HepG2 (cell line): ENCODE results near the gene FOSB. TPM values are rescaled to one million over a fixed set of nuclear protein-coding genes. Genes with fewer than 3 reads are reported as not detected.

Source experiments
- ATAC-seq: fragments of 200-7000 bp; cut with Tn5 transposase; 3 replicates; pipeline ENCODE4 v1.9.1; 2020; ENCODE audit warnings: mild to moderate bottlenecking, moderate library complexity
- BruUV-seq: library from RNA; stranded (reverse); fragments of 400-500 nt; replicated peaks from 2 replicates; lab custom pipeline; 2021; lab: Mats Ljungman, UMichigan
- CTCF ChIA-PET: fragments of 300-600 bp; formaldehyde crosslinking; extraction: SDS; loops from one replicate; lab custom pipeline; 2021; ENCODE audit warnings: low total read pairs, inconsistent platforms, low intra/inter-chr PET ratio; lab: Yijun Ruan, JAX
- POLR2A ChIA-PET: fragments of 350-600 bp; sonication (Branson Sonifier 250); formaldehyde crosslinking; loops from one replicate; lab custom pipeline; 2020; ENCODE audit warnings: antibody characterized with exemption, inconsistent platforms; lab: Yijun Ruan, JAX
- DNase-seq: peaks from one replicate; pipeline ENCODE4 v3.0.0-alpha.2; 2015; ENCODE audit warnings: low spot score
- FAIRE-seq: peaks from 3 replicates; lab custom pipeline; 2011; peaks lifted over from hg19 to GRCh38; lab: Jason Lieb, UNC
- H2AFZ ChIP-seq: one replicate; pipeline ENCODE4 v1.6.1; 2011; ENCODE audit warnings: low read length, inconsistent platforms
- H3K27ac ChIP-seq: fragments of 300-600 bp; 3 replicates; pipeline ENCODE4 v1.8.0; 2011; ENCODE audit warnings: mixed run types, mild to moderate bottlenecking, mixed read lengths, low read length, inconsistent platforms; ENCODE audit not compliant: insufficient read depth; ENCODE audit errors: extremely low read length
- H3K27me3 ChIP-seq, 2 experiments: fragments of 200-600 bp in 1 of 2; 2 replicates in 1 of 2; 3 replicates in 1 of 2; pipeline versions ENCODE4 v1.6.0 to v1.8.0; 2011; ENCODE audit warnings: low read length in 2 of 2, mild to moderate bottlenecking in 2 of 2, moderate library complexity in 2 of 2, inconsistent platforms in 1 of 2; ENCODE audit not compliant: insufficient read depth in 2 of 2, control insufficient read depth in 1 of 2
- H3K36me3 ChIP-seq, 2 experiments: fragments of 200-600 bp in 1 of 2; replicated peaks in 1 of 2; 2 replicates in 1 of 2; 3 replicates in 1 of 2; pipeline versions ENCODE4 v1.5.1 to v1.8.0; 2011; ENCODE audit warnings: low read length in 2 of 2, inconsistent platforms in 1 of 2; ENCODE audit not compliant: insufficient read depth in 2 of 2, control insufficient read depth in 1 of 2
- H3K4me1 ChIP-seq: 2 replicates; pipeline ENCODE4 v1.5.1; 2012; ENCODE audit warnings: low read length, inconsistent platforms; ENCODE audit not compliant: insufficient read depth
- H3K4me2 ChIP-seq: 2 replicates; pipeline ENCODE4 v1.6.0; 2011; ENCODE audit warnings: low read depth, low read length, inconsistent platforms
- H3K4me3 ChIP-seq, 3 experiments: fragments of 200-600 bp in 1 of 3; sonication (generic), shearing (Covaris generic) in 1 of 3; replicated peaks in 1 of 3; 2 replicates each; pipeline ENCODE4 v1.5.1; 2011 to 2016; ENCODE audit warnings: low read length in 3 of 3, inconsistent platforms in 2 of 3, low read depth in 2 of 3, mild to moderate bottlenecking in 2 of 3, control low read depth in 1 of 3, mixed read lengths in 1 of 3; ENCODE audit not compliant: insufficient read depth in 1 of 3
- H3K79me2 ChIP-seq: one replicate; pipeline ENCODE4 v1.6.1; 2011; ENCODE audit warnings: low read length, inconsistent platforms; ENCODE audit not compliant: insufficient read depth
- H3K9ac ChIP-seq: 2 replicates; pipeline ENCODE4 v1.6.0; 2011; ENCODE audit warnings: mild to moderate bottlenecking, low read depth, low read length, inconsistent platforms; ENCODE audit not compliant: insufficient read depth
- H3K9me3 ChIP-seq: 2 replicates; pipeline ENCODE4 v1.5.1; 2012; ENCODE audit warnings: mild to moderate bottlenecking, low read length
- H4K20me1 ChIP-seq: 2 replicates; pipeline ENCODE4 v1.6.0; 2011; ENCODE audit warnings: inconsistent platforms, mild to moderate bottlenecking, low read length, moderate library complexity; ENCODE audit not compliant: insufficient read depth
- DNMT3B ChIP-seq: conservative IDR thresholded peaks from 2 replicates; pipeline ENCODE4 v1.6.1; 2016; ENCODE audit warnings: missing biosample characterization, control low read depth
- HMG20B ChIP-seq: conservative IDR thresholded peaks from 2 replicates; pipeline ENCODE4 v1.6.1; 2016; ENCODE audit warnings: missing genetic modification reagents, missing compliant biosample characterization
- JARID2 ChIP-seq: sonication (generic); formaldehyde crosslinking; IDR thresholded peaks from 2 replicates; pipeline ENCODE4 v1.8.1; 2023; ENCODE audit warnings: missing genetic modification reagents, inconsistent platforms; ENCODE audit not compliant: insufficient replicate concordance
- KDM1A ChIP-seq: IDR thresholded peaks from 2 replicates; pipeline ENCODE4 v1.6.1; 2016; ENCODE audit warnings: missing compliant biosample characterization
- KLF16 ChIP-seq, 2 experiments: sonication (generic) in 1 of 2; formaldehyde crosslinking in 1 of 2; IDR thresholded peaks; 2 replicates each; pipeline versions ENCODE4 v1.6.1 to v1.8.0; 2016 to 2023; ENCODE audit warnings: missing genetic modification reagents in 2 of 2, missing compliant biosample characterization in 1 of 2
- PRMT3 ChIP-seq: sonication (generic); formaldehyde crosslinking; IDR thresholded peaks from 2 replicates; pipeline ENCODE4 v1.8.1; 2022; ENCODE audit warnings: low read depth, mild to moderate bottlenecking, moderate library complexity, missing genetic modification reagents, borderline replicate concordance
- TGIF2 ChIP-seq: IDR thresholded peaks from 2 replicates; pipeline ENCODE4 v1.6.1; 2016; ENCODE audit warnings: control low read depth, missing compliant biosample characterization
- UBTF ChIP-seq: sonication (generic); formaldehyde crosslinking; IDR thresholded peaks from 2 replicates; pipeline ENCODE4 v1.4.0; 2020; ENCODE audit warnings: mild to moderate bottlenecking, missing genetic modification reagents
- ZFY ChIP-seq: sonication (generic); formaldehyde crosslinking; IDR thresholded peaks from 2 replicates; pipeline ENCODE4 v1.4.0; 2020; ENCODE audit warnings: missing genetic modification reagents
- ZNF567 ChIP-seq: sonication (generic); formaldehyde crosslinking; IDR thresholded peaks from 2 replicates; pipeline ENCODE4 v1.8.1; 2023; ENCODE audit warnings: mild to moderate bottlenecking, missing genetic modification reagents, borderline replicate concordance
- ZNF652 ChIP-seq: IDR thresholded peaks from 2 replicates; pipeline ENCODE4 v1.6.1; 2016; ENCODE audit warnings: low read depth, borderline replicate concordance
- WGBS: methylation state at CpG from one replicate; pipeline ENCODE4 v1.1.6; 2017; ENCODE audit warnings: low lambda C conversion rate; 5-methylcytosine and 5-hydroxymethylcytosine counted together
- in situ Hi-C: cut with HindIII; loops from 2 replicates; pipeline ENCODE4 v1.10.0; 2017; ENCODE audit warnings: low pct_unique_long_range_greater_than_20kb; ENCODE audit not compliant: extremely low pct_ligation_motif_present
- intact Hi-C: fragments of 100-400 bp; cut with micrococcal nuclease; formaldehyde crosslinking; loops from one replicate; pipeline ENCODE4 v1.10.0; 2022; ENCODE audit not compliant: unreplicated experiment
- polyA plus RNA-seq, 8 experiments: library from polyadenylated mRNA; depleted of rRNA in 3 of 8; stranded (reverse) in 7 of 8; unstranded in 1 of 8; fragments of >200 nt; fragmentation: Illumina TruSeq in 4 of 8; extraction: Trizol in 4 of 8; gene quantifications; 2 replicates each; pipeline versions ENCODE4 v1.2.1 to v1.2.3, GENCODE V29; 2011 to 2016; ENCODE audit warnings: low read depth in 4 of 8, missing spikeins in 1 of 8, mixed read lengths in 1 of 8; ENCODE audit not compliant: insufficient read depth in 1 of 8
- total RNA-seq, 5 experiments: library from RNA; depleted of rRNA; stranded (reverse); fragments of >200 nt; fragmentation: Illumina TruSeq; extraction: Trizol; gene quantifications; 2 replicates each; pipeline ENCODE4 v1.2.3, GENCODE V29; 2016; ENCODE audit warnings: low read depth in 1 of 5
- TF ChIP-seq, protein P1 (sequence below): sonication (generic); formaldehyde crosslinking; conservative IDR thresholded peaks from 2 replicates; pipeline ENCODE4 v1.4.0; 2020; ENCODE audit warnings: missing genetic modification reagents
- TF ChIP-seq, protein P2 (sequence below): sonication (generic); formaldehyde crosslinking; IDR thresholded peaks from 2 replicates; pipeline ENCODE4 v1.4.0; 2020; ENCODE audit warnings: missing genetic modification reagents, borderline replicate concordance

FOSB gene
- total and polyA plus RNA-seq, 2 of the 13 experiments (the other 11 are each of a cell fraction or from before 2014, with no cell fraction given): 2.8 to 6.0 TPM

DNA sequence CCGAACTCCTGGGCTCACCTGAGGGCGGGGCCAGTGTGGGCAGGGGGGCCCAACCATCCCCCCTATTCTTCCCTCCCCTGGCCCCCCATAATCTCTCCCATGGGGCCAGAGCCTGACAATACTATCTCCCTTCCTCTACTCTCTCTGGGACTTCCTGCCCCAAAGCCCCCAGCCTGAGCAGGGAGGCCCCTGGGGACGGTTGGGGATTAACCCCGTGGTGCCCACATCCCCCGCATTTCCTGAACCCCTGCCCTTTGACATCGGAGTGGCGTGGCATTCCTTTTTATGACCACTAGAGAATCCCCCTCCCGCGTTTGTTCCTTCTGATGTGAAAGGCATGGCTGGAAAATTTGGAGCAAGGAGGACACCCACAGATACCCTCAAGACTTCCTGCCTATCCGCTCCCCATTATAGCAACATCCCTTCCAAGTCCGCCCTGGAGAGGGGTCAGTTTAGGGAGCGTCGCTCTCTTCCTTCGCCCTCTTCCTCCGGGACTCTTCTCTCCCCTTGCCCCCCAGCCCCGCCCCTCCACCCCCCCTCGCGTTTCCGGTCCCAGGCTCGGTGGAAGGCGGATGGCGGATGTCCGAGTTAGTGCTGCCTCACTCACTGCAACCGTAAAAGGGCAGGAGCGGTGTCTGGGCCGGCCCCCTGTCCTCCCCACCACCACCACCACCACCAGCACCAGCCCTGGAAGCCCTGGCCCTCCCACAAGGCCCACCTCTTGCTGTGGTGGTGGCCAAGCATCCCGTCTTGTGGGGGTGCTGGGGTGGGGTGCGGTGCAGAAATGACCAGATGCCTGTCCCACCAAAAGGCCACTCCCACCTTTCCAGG is 41.3 kb downstream of the FOSB start (continued):
- peak; percentile 44 for TF ChIP-seq UBTF
- TF ChIP-seq ZNF652 (CRISPR knock-in tag): peak; percentile 92
- TF ChIP-seq JARID2: no peak

DNA sequence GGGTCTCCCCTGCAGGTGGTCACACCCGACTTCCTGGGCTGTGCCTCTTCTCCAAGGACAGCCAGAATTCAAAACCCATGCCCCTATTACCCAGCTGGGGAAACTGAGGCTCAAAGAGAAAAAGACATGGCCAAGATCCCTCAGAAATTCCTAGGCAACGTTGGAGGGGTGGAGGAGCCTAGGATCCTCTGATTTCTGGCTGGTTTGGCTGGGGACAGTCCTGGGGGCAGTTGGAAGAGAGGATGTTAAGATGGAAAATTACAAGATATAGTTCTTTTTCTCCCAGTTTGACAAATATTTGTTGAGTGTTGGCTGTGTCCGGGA is 41.9 kb downstream of the FOSB start:
- in situ Hi-C loops: no loop called here
- Histone ChIP-seq H3K4me3 (peak overlapping the region; percentile 92 to 100 (median 96)), H3K9ac (peak overlapping the region; percentile 71), H3K9me3 (no peaks in the 10 kb centered on the region), H3K36me3 (peaks cover 4 to 6% of the 10 kb centered on the region in 2 experiments; a peak in 1 of 5 replicates), H4K20me1 (0 out of 2 replicates have a peak, but pooled peaks cover 5% of the 10 kb centered on the region), H3K79me2 (peaks cover 58% of the 10 kb centered on the region), H2AFZ (no peak overlapping the region), H3K4me1 (peaks cover 65% of the 10 kb centered on the region), H3K27ac (peak overlapping the region; percentile 77), H3K4me2 (peak overlapping the region; percentile 99), H3K27me3 (no peaks in the 10 kb centered on the region; a peak in 1 of 5 replicates)
- ATAC-seq (no peak), DNase-seq (no peak), FAIRE-seq (peak; percentile 21)
- ChIA-PET CTCF (interaction anchor here (1.2 kb wide), 1 partner anchor 24 kb away, joined by 4 read pairs; no protein-coding TSS in a partner anchor), POLR2A (interaction anchor here (0.5 to 1.2 kb wide), 3 partner anchors 12 to 719 kb away, joined by 3 to 4 read pairs (median 3); partner anchors contain the start of genes QPCTL, RTN2 and SNRPD2)
- 0% methylated on average over 2 of the region's 3 CpGs for WGBS
- intact Hi-C loops: no loop called here
- BruUV-seq: no TSS peak
- TF ChIP-seq, protein P1, sequence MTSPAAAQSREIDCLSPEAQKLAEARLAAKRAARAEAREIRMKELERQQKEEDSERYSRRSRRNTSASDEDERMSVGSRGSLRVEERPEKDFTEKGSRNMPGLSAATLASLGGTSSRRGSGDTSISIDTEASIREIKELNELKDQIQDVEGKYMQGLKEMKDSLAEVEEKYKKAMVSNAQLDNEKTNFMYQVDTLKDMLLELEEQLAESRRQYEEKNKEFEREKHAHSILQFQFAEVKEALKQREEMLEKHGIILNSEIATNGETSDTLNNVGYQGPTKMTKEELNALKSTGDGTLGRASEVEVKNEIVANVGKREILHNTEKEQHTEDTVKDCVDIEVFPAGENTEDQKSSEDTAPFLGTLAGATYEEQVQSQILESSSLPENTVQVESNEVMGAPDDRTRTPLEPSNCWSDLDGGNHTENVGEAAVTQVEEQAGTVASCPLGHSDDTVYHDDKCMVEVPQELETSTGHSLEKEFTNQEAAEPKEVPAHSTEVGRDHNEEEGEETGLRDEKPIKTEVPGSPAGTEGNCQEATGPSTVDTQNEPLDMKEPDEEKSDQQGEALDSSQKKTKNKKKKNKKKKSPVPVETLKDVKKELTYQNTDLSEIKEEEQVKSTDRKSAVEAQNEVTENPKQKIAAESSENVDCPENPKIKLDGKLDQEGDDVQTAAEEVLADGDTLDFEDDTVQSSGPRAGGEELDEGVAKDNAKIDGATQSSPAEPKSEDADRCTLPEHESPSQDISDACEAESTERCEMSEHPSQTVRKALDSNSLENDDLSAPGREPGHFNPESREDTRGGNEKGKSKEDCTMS (CRISPR knock-in tag): no peak
- TF ChIP-seq KLF16 (CRISPR knock-in tag; IDR thresholded peaks at IDR 0.05): peak in 1 of 2 experiments; percentile 9; a peak in 1 of 4 replicates
- TF ChIP-seq, protein P2, sequence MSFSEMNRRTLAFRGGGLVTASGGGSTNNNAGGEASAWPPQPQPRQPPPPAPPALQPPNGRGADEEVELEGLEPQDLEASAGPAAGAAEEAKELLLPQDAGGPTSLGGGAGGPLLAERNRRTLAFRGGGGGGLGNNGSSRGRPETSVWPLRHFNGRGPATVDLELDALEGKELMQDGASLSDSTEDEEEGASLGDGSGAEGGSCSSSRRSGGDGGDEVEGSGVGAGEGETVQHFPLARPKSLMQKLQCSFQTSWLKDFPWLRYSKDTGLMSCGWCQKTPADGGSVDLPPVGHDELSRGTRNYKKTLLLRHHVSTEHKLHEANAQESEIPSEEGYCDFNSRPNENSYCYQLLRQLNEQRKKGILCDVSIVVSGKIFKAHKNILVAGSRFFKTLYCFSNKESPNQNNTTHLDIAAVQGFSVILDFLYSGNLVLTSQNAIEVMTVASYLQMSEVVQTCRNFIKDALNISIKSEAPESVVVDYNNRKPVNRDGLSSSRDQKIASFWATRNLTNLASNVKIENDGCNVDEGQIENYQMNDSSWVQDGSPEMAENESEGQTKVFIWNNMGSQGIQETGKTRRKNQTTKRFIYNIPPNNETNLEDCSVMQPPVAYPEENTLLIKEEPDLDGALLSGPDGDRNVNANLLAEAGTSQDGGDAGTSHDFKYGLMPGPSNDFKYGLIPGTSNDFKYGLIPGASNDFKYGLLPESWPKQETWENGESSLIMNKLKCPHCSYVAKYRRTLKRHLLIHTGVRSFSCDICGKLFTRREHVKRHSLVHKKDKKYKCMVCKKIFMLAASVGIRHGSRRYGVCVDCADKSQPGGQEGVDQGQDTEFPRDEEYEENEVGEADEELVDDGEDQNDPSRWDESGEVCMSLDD (CRISPR knock-in tag): 0 out of 2 replicates have a peak, but pooled peaks have one; percentile 16
- TF ChIP-seq PRMT3: no peak
- no peak for TF ChIP-seq HMG20B (CRISPR knock-in tag)
- no peak for TF ChIP-seq ZFY (CRISPR knock-in tag)
- TF ChIP-seq KDM1A (CRISPR knock-in tag): no peak
- TF ChIP-seq TGIF2: no peak
- TF ChIP-seq ZNF567 (CRISPR knock-in tag): no peak
- no peak; the same call in 1 of the 2 replicates for TF ChIP-seq DNMT3B (CRISPR knock-in tag)
